SU-DHL-6 (cell line): Measurements from ENCODE around the gene RSPO1.

Experiments used
- CTCF ChIP-seq: fragments of 200-600 bp; sonication (generic); IDR thresholded peaks from one replicate; pipeline ENCODE4 v1.5.1; 2017; ENCODE audit warnings: antibody characterized with exemption, mild to moderate bottlenecking, low read length, moderate library complexity; ENCODE audit not compliant: insufficient read depth, poor library complexity, severe bottlenecking
- EZH2phosphoT487 ChIP-seq: fragments of 200-600 bp; sonication (generic), shearing (Covaris generic); conservative IDR thresholded peaks from 2 replicates; pipeline ENCODE4 v1.6.1; 2018; ENCODE audit warnings: mild to moderate bottlenecking, antibody characterized with exemption, low read length, moderate library complexity, mixed read lengths

GRCh38 chr1:37663426-37664000 lies 28.8 kb upstream of the RSPO1 start:
- TF ChIP-seq CTCF (no peak), EZH2phosphoT487 (no peak)
